ENCODE data around the gene TOM1.
"Not testable (repeated sequence)": the region's sequence is repeated elsewhere in the genome, so short reads cannot be mapped to it uniquely, and the experiment has no call there.

TOM1 gene

DNA sequence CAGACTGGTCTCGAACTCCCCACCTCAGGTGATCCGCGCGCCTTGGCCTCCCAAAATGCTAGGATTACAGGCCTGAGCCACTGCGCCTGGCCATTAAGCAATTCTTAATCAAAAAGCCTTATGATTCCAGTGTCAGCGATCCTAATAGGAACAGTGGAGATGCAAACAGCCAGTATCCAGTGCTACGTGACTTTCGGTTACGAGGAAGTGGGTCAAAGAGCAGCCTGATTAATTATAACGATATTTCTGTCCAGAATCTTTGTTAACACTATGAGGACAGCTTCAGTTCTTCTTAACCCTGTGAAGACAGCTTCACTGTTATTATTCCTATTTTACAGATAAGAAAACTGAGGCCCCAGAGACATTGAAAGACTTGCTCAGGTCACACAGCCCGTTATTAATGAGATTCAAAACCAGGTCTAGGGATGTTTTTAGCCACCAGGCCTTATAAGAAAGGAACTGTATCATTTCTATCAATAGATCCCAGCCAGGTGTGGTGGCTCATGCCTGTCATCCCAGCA is 63.9 kb downstream of the TOM1 start:
- H3K36me3 ChIP-seq (ENCODE audit: control insufficient read depth, insufficient read depth, low read length): no peaks in the 10 kb centered on the region
- H3K4me3 ChIP-seq (ENCODE audit: low read depth, low read length): no peak overlapping the region
- no peak overlapping the region for H3K27ac ChIP-seq (ENCODE audit: low read depth, low read length)
- H3K27me3 ChIP-seq (ENCODE audit: control insufficient read depth, insufficient read depth, low read length): no peaks in the 10 kb centered on the region
- H3K4me1 ChIP-seq (ENCODE audit: control insufficient read depth, insufficient read depth, low read length): 0 out of 2 replicates have a peak, but pooled peaks cover 3% of the 10 kb centered on the region
- no peaks in the 10 kb centered on the region for H3K9me3 ChIP-seq (ENCODE audit: control insufficient read depth, insufficient read depth, low read length)
- H3K9ac ChIP-seq (ENCODE audit: low read depth, low read length): no peak overlapping the region

DNA sequence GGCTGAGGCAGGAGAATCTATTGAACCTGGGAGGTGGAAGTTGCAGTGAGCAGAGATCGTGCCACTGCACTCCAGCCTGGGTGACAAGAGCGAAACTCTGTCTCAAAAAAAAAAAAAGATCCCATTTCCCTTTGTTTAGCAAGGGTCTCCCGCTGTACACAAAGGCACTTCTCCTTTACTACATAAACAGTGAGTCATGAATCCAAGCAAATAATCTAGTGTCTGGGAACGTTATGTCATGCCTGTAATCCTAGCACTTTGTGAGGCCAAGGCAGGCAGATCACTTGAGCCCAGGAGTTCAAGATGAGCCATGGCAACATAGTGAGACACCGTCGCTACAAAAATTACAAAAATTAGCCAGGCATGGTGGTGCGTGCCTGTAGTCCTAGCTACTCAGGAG is 64.5 kb downstream of the TOM1 start:
- H3K4me1 ChIP-seq (ENCODE audit: control insufficient read depth, insufficient read depth, low read length); H3K9me3 ChIP-seq (ENCODE audit: control insufficient read depth, insufficient read depth, low read length); H3K9ac ChIP-seq (ENCODE audit: low read depth, low read length): not testable (repeated sequence)

DNA sequence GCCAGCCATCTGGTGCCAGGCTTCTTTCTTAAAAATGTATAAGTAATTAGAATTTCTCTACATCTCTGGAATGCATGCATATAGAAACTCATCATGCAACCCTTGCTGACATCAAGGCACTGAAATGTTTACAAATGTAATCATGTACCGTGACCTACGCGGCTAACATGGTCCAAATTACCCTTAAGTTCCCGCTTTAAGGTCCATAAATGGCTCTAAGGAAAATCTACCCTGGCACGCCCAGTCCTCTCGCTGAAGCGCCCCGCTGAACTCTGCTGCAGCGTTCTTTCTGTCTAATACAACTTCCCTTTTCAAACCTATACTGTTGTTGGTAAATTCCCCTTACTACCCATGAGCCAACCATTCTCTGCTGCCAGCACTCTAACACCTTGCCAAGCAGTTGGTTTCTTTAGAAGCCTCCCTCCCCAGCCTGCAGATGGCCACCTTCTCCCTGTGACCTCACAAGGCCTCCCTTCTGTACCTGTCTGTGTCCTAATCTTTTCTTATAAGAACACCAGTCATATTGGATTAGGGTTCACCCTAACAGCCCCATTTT is 67.7 kb downstream of the TOM1 start:
- Histone ChIP-seq H3K9me3 (ENCODE audit: control insufficient read depth, insufficient read depth, low read length) (no peaks in the 10 kb centered on the region), H3K36me3 (ENCODE audit: control insufficient read depth, insufficient read depth, low read length) (no peaks in the 10 kb centered on the region), H3K27me3 (ENCODE audit: control insufficient read depth, insufficient read depth, low read length) (no peaks in the 10 kb centered on the region), H3K9ac (ENCODE audit: low read depth, low read length) (no peak overlapping the region), H3K4me3 (ENCODE audit: low read depth, low read length) (no peak overlapping the region), H3K4me1 (ENCODE audit: control insufficient read depth, insufficient read depth, low read length) (peaks cover 16% of the 10 kb centered on the region), H3K27ac (ENCODE audit: low read depth, low read length) (no peak overlapping the region)

More for the DNA sequence above, 64.5 kb downstream of the TOM1 start:
- H3K27me3 ChIP-seq (ENCODE audit: control insufficient read depth, insufficient read depth, low read length); H3K4me3 ChIP-seq (ENCODE audit: low read depth, low read length); H3K36me3 ChIP-seq (ENCODE audit: control insufficient read depth, insufficient read depth, low read length); H3K27ac ChIP-seq (ENCODE audit: low read depth, low read length): not testable (repeated sequence)

DNA sequence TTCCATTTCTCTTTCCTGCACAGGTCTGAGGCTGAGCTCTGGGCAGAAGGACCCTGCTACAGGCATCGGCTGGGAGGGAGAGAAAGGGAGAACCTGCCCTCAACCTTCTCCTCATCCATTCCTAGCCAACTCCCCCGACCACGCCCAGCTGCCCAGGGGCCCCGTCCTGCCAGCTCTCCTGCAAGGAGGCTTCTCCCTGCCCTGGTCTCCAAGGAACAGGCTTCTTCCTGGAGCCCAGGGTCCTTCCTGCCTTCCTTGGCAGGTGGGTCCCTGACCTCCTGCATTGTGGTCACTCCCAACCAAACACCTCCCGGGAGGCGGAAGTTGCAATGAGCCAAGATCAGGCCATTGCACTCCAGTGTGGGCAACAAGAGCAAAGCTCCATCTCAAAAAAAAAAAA is 68.7 kb downstream of the TOM1 start:
- Histone ChIP-seq H3K4me1 (ENCODE audit: control insufficient read depth, insufficient read depth, low read length) (peaks cover 16% of the 10 kb centered on the region), H3K36me3 (ENCODE audit: control insufficient read depth, insufficient read depth, low read length) (no peaks in the 10 kb centered on the region), H3K9me3 (ENCODE audit: control insufficient read depth, insufficient read depth, low read length) (no peaks in the 10 kb centered on the region), H3K4me3 (ENCODE audit: low read depth, low read length) (no peak overlapping the region), H3K27ac (ENCODE audit: low read depth, low read length) (no peak overlapping the region), H3K9ac (ENCODE audit: low read depth, low read length) (no peak overlapping the region), H3K27me3 (ENCODE audit: control insufficient read depth, insufficient read depth, low read length) (no peaks in the 10 kb centered on the region)

DNA sequence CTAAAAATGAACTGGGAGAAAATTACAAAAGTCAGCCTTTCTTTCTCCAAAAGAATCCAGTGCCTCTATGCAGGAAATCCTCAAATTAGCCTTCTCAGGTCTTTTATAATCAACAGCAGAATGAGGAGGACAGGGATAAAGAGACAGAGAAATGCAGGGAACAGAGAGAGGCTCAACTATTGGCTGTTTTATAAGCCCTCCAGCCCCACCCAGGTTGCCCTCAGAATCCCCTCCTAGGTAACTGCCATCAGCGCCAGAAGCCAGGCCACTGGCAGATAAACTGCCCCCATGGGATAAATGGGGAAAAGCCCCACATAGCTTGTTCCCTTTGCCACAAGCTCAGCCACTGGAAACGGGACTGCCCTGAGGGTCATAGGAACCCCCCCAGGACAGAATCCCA is 70.3 kb downstream of the TOM1 start:
- no peaks in the 10 kb centered on the region for H3K36me3 ChIP-seq (ENCODE audit: control insufficient read depth, insufficient read depth, low read length)
- no peak overlapping the region for H3K27ac ChIP-seq (ENCODE audit: low read depth, low read length)
- H3K4me1 ChIP-seq (ENCODE audit: control insufficient read depth, insufficient read depth, low read length): peaks cover 16% of the 10 kb centered on the region
- H3K9ac ChIP-seq (ENCODE audit: low read depth, low read length): no peak overlapping the region
- H3K27me3 ChIP-seq (ENCODE audit: control insufficient read depth, insufficient read depth, low read length): no peaks in the 10 kb centered on the region
- no peak overlapping the region for H3K4me3 ChIP-seq (ENCODE audit: low read depth, low read length)
- H3K9me3 ChIP-seq (ENCODE audit: control insufficient read depth, insufficient read depth, low read length): no peaks in the 10 kb centered on the region

DNA sequence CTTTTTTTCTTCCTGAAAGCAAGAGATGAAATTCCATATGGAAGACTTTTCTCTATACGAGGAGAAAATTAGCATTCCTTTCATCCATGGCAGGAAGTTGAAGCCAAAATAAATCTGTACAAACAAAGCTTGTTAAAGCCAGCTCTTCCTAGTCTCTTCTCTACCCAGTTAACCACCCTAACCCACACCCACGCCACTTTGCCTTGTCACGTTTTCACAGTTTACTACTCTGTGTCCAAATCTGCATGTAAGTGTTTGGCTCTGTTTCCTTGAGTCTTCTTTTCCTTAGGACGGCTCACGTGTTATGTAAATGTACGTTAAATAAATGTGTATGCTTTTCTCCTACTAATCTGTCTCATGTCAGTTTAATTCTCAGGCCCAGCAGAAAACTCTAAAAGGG is 74.1 kb downstream of the TOM1 start:
- H3K4me1 ChIP-seq (ENCODE audit: control insufficient read depth, insufficient read depth, low read length): peaks cover 36% of the 10 kb centered on the region
- no peak overlapping the region for H3K4me3 ChIP-seq (ENCODE audit: low read depth, low read length)
- no peak overlapping the region for H3K9ac ChIP-seq (ENCODE audit: low read depth, low read length)
- H3K36me3 ChIP-seq (ENCODE audit: control insufficient read depth, insufficient read depth, low read length): no peaks in the 10 kb centered on the region
- H3K9me3 ChIP-seq (ENCODE audit: control insufficient read depth, insufficient read depth, low read length): no peaks in the 10 kb centered on the region
- no peaks in the 10 kb centered on the region for H3K27me3 ChIP-seq (ENCODE audit: control insufficient read depth, insufficient read depth, low read length)
- H3K27ac ChIP-seq (ENCODE audit: low read depth, low read length): no peak overlapping the region

DNA sequence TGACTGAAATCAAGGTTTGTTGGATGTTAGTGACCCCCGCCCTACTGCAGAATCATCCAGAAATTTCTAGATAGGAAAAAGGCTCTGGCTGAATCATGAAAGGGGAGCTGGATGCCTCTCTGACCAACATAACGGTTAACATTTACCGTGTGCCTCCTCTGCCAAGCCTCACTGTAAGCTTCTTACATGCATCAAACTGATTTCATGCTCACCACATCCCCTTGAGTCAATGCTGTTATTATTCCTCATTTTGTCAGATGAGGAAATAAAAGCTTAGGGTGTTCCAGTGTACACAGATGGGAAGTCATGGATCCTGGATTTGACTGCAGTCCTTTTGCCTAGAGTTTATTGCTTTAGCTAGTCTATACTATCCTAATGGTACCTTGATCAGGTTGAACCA is 75.3 kb downstream of the TOM1 start:
- H3K27ac ChIP-seq (ENCODE audit: low read depth, low read length): no peak overlapping the region
- no peaks in the 10 kb centered on the region for H3K9me3 ChIP-seq (ENCODE audit: control insufficient read depth, insufficient read depth, low read length)
- no peaks in the 10 kb centered on the region for H3K36me3 ChIP-seq (ENCODE audit: control insufficient read depth, insufficient read depth, low read length)
- H3K4me1 ChIP-seq (ENCODE audit: control insufficient read depth, insufficient read depth, low read length): peaks cover 35% of the 10 kb centered on the region
- no peak overlapping the region for H3K9ac ChIP-seq (ENCODE audit: low read depth, low read length)
- no peaks in the 10 kb centered on the region for H3K27me3 ChIP-seq (ENCODE audit: control insufficient read depth, insufficient read depth, low read length)
- H3K4me3 ChIP-seq (ENCODE audit: low read depth, low read length): no peak overlapping the region

DNA sequence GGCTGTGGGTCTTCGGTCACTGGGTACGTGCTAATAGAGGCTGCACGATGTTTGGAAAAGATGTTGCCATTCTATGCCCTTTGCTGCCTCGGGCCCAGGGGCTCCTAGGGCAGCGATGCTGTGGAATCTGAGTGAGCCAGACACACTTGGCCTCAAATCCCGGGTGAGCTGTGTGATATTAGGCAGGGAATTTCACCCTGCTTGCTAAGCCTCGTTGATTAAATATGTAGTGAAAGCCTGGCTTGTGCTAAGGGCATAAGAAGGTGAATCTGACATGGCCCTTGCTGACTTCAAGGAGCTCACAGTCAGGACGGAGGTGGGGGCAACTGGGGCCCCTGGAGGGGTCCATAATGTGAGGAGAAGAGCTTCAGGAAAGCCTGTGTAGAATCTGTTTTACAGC is 75.8 kb downstream of the TOM1 start:
- Histone ChIP-seq H3K36me3 (ENCODE audit: control insufficient read depth, insufficient read depth, low read length) (no peaks in the 10 kb centered on the region), H3K9ac (ENCODE audit: low read depth, low read length) (no peak overlapping the region), H3K4me3 (ENCODE audit: low read depth, low read length) (no peak overlapping the region), H3K4me1 (ENCODE audit: control insufficient read depth, insufficient read depth, low read length) (peaks cover 38% of the 10 kb centered on the region), H3K9me3 (ENCODE audit: control insufficient read depth, insufficient read depth, low read length) (no peaks in the 10 kb centered on the region), H3K27ac (ENCODE audit: low read depth, low read length) (peak overlapping the region; percentile 1), H3K27me3 (ENCODE audit: control insufficient read depth, insufficient read depth, low read length) (no peaks in the 10 kb centered on the region)

DNA sequence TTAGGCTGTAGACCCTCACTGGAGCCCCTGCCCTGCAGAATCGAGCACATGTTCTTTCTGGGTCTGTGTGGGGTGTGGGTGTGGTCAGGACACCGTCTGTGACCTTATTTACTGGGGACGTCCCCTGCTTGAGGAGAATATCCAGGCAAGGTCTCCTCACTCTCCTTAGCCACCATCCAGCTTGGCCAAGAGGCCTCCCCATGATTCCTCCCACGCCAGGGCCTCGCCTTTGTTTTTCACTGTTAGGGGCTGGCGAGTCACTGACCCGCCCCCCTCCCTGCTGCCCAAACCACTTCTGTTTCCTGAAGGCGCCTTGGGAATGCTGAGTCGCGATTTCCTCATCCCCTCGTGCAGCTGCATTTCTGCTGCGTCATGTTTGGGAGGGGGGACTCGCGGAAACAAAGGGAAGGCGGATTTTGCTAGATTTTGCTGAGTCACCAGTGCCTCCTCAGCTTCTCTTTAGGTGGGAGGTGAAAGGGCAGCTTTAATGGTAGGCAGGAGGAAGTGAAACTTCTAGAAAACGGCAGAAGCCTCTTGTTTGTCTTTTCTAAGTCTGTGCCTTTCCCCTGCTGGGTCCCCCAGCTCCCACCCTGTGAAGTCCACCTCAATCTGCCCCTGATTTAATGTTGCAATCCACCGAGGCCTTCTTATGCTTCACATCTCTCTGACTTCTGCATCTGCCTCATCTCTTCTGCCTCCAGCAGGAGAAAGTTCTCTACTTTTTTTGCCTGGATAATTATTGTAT is 77.2 kb downstream of the TOM1 start:
- Histone ChIP-seq H3K27me3 (ENCODE audit: control insufficient read depth, insufficient read depth, low read length) (peaks cover 4% of the 10 kb centered on the region; the same call in 1 of the 2 replicates), H3K27ac (ENCODE audit: low read depth, low read length) (peak overlapping the region; percentile 96), H3K4me3 (ENCODE audit: low read depth, low read length) (no peak overlapping the region), H3K4me1 (ENCODE audit: control insufficient read depth, insufficient read depth, low read length) (peaks cover 46% of the 10 kb centered on the region), H3K9me3 (ENCODE audit: control insufficient read depth, insufficient read depth, low read length) (no peaks in the 10 kb centered on the region), H3K36me3 (ENCODE audit: control insufficient read depth, insufficient read depth, low read length) (no peaks in the 10 kb centered on the region), H3K9ac (ENCODE audit: low read depth, low read length) (peak overlapping the region; percentile 53)

DNA sequence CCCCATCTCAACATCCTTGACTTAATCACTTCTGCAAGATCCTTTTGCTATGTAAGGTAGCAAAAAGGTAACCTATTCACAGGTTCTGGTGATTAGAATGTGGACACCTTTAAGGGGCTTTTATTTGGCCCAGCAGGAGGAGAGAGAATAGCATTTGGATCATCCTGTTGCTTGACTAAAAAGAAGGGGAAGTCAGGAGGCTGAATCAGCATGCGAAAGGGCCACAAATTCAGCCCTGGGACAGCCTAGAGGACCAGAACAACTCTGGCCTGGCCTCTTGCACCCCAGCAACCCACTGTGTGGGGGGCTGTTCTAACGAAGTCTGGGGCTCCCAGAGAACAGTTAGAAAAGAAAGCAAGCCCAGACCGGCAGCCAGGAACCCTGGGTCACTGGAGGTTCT is 78.0 kb downstream of the TOM1 start:
- H3K4me1 ChIP-seq (ENCODE audit: control insufficient read depth, insufficient read depth, low read length): peaks cover 43% of the 10 kb centered on the region
- no peaks in the 10 kb centered on the region for H3K36me3 ChIP-seq (ENCODE audit: control insufficient read depth, insufficient read depth, low read length)
- peak overlapping the region; percentile 43; the same call in 1 of the 2 replicates for H3K9ac ChIP-seq (ENCODE audit: low read depth, low read length)
- no peaks in the 10 kb centered on the region for H3K9me3 ChIP-seq (ENCODE audit: control insufficient read depth, insufficient read depth, low read length)
- peaks cover 4% of the 10 kb centered on the region; the same call in 1 of the 2 replicates for H3K27me3 ChIP-seq (ENCODE audit: control insufficient read depth, insufficient read depth, low read length)
- peak overlapping the region; percentile 96 for H3K27ac ChIP-seq (ENCODE audit: low read depth, low read length)
- H3K4me3 ChIP-seq (ENCODE audit: low read depth, low read length): no peak overlapping the region

DNA sequence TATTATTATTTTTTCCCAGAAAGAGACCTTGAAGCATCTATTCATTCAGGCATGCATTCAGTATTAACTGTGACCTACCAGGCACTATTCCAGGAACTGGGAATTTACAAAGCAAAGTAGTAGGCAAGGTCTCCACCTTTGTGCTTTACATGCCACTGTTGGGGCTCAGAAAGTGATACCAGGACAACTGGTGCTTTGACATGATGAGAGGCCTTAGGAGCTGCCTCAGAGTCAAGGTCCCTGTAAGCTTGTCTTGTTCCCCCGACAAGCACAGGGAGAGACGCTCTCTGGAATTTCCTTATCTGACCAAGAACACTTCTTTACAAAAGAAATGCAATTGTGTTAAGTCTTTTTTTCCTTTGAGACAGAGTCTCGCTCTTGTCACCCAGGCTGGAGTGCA is 78.9 kb downstream of the TOM1 start:
- H3K9me3 ChIP-seq (ENCODE audit: control insufficient read depth, insufficient read depth, low read length): no peaks in the 10 kb centered on the region
- peaks cover 4% of the 10 kb centered on the region; the same call in 1 of the 2 replicates for H3K27me3 ChIP-seq (ENCODE audit: control insufficient read depth, insufficient read depth, low read length)
- peaks cover 43% of the 10 kb centered on the region for H3K4me1 ChIP-seq (ENCODE audit: control insufficient read depth, insufficient read depth, low read length)
- peaks cover under 1% of the 10 kb centered on the region; the same call in 1 of the 2 replicates for H3K36me3 ChIP-seq (ENCODE audit: control insufficient read depth, insufficient read depth, low read length)
- peak overlapping the region; percentile 96 for H3K27ac ChIP-seq (ENCODE audit: low read depth, low read length)
- H3K9ac ChIP-seq (ENCODE audit: low read depth, low read length): no peak overlapping the region
- no peak overlapping the region for H3K4me3 ChIP-seq (ENCODE audit: low read depth, low read length)
